Keratinocyte (primary cell): ENCODE results near the gene PIGH.

Experiments used
- EZH2 ChIP-seq: IDR thresholded peaks from one replicate; pipeline ENCODE4 v1.6.1; 2012; ENCODE audit warnings: inconsistent platforms, mild to moderate bottlenecking, low read length, moderate library complexity
- TF ChIP-seq, protein P1 (sequence below), 3 experiments: IDR thresholded peaks in 1 of 3; conservative IDR thresholded peaks in 1 of 3; optimal IDR thresholded peaks in 1 of 3; 2 replicates in 2 of 3; 3 replicates in 1 of 3; pipeline versions ENCODE3 to v1.5.1; 2011; ENCODE audit warnings: low read length in 3 of 3, mild to moderate bottlenecking in 3 of 3, moderate library complexity in 2 of 3, control low read depth in 1 of 3, inconsistent platforms in 1 of 3; ENCODE audit not compliant: insufficient read depth in 2 of 3; ENCODE audit errors: extremely low read depth in 1 of 3

DNA sequence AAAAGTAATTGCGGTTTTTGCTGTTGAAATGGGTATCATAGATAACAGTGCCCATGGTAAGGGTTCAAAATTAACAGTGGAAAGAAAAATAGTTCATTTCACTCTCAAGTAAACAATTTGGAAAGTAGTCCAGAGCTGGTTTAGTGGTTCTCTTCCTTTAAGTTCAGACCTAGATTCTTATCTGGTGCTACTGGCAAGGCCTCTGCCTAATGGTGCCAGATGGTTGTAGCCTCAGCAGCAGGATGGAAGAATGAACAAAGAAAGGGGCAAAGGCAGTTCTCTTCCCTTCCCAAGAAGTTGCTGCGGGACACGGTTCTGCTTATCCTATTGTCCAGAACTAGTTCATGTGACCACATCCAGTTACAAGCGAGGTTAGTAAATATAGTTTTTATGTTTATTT is 30.1 kb upstream of the PIGH start:
- TF ChIP-seq, protein P1, sequence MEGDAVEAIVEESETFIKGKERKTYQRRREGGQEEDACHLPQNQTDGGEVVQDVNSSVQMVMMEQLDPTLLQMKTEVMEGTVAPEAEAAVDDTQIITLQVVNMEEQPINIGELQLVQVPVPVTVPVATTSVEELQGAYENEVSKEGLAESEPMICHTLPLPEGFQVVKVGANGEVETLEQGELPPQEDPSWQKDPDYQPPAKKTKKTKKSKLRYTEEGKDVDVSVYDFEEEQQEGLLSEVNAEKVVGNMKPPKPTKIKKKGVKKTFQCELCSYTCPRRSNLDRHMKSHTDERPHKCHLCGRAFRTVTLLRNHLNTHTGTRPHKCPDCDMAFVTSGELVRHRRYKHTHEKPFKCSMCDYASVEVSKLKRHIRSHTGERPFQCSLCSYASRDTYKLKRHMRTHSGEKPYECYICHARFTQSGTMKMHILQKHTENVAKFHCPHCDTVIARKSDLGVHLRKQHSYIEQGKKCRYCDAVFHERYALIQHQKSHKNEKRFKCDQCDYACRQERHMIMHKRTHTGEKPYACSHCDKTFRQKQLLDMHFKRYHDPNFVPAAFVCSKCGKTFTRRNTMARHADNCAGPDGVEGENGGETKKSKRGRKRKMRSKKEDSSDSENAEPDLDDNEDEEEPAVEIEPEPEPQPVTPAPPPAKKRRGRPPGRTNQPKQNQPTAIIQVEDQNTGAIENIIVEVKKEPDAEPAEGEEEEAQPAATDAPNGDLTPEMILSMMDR (optimal IDR thresholded peaks at IDR 0.05 in 1 of 3, IDR thresholded peaks at IDR 0.05 in 1 of 3, conservative IDR thresholded peaks at IDR 0.05 in 1 of 3; ENCODE audit: extremely low read depth in 1 of 3, insufficient read depth in 2 of 3, low read length in 3 of 3), result no peak
- no peak for TF ChIP-seq EZH2
